ENCODE measurements around the gene MAGI2.

DNA sequence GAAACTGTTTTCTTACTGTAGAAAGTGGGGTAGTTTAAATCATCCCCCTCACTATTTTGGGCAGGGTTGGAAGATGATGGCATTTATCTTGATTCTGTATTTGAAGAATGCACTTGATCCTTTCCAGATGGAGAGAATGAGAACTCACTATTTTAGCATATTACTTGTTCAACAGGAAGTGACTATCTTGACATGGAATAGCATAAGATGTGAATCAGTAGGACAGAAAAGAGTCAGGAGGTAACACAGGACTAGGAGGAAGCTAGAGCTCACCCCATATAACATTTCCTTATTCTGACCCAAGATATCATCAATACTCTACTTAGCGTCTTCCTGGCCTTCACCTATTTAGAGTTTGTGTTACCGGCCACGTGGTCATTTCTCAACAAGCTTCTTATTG lies 1254.7 kb downstream of the MAGI2 start:
- TF ChIP-seq CTCF (IDR thresholded peaks at IDR 0.05; ENCODE audit: insufficient read depth, low read length, poor library complexity, severe bottlenecking) (no peak), EZH2phosphoT487 (conservative IDR thresholded peaks at IDR 0.05; ENCODE audit: low read length) (no peak)
